OCI-LY3 (cell line): Measurements from ENCODE around the gene SH2D3A.

Experiments used
- CTCF ChIP-seq: fragments of 200-600, 300-600 bp; sonication (generic); IDR thresholded peaks from 2 replicates; pipeline ENCODE4 v1.5.1; 2014; ENCODE audit warnings: antibody characterized with exemption, low read length, low read depth
- EZH2phosphoT487 ChIP-seq: fragments of 200-600 bp; shearing (Covaris generic); IDR thresholded peaks from 2 replicates; pipeline ENCODE4 v1.6.1; 2018; ENCODE audit warnings: antibody characterized with exemption, mixed run types, low read depth

GRCh38 chr19:6790194-6791128 lies 23.2 kb upstream of the SH2D3A start:
- TF ChIP-seq CTCF: no peak
- no peak for TF ChIP-seq EZH2phosphoT487
